HG02610 (cell line): ENCODE data around the gene CCDC172.

Source experiments
- ATAC-seq: cut with Tn5 transposase; IDR thresholded peaks from one replicate; pipeline ENCODE4 v1.9.1; 2021; ENCODE audit warnings: mild to moderate bottlenecking, moderate library complexity; ENCODE audit not compliant: unreplicated experiment

CCDC172 gene, protein sequence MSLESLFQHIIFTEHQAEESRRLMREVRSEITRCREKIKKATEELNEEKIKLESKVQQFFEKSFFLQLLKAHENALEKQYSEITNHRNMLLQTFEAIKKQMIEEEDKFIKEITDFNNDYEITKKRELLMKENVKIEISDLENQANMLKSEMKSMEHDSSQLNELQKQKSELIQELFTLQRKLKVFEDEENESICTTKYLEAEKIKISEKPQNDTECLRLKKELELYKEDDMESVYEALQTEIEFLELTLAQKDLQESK

DNA sequence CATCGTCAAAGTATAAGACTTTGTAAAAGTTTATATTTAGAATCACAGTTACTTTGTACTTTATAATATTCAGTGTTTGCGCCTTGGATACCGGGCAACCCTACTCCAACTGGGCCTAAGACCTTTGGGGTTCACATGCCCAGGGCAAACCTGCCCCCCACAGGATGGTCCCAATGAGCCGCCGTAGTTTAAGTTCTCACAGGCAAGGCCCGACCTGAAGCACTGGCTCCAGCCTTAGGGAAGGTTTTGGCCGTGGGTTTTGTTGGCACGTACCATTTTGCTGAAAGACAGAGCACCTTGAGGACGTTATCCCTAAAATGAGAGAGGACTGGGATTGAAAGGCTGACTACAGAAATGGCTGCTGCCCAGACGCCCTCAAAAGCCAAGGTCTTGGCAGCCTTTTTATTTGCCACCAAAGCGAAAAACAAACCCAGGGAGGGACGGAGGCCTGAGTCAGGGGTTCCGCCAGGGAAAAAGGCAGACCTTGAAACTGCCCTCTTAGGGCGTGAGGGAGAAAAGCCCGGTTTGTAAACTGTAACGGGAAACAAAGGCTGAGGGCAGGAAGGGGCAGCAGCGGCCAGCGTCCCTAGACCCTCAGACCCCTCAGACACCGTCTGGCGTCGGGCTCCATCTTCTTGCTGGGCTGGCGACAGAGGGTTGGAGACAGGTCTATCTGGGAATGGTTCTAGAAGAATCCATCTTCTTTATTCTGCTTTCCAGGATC lies at the start of gene CCDC172:
Gene CCDC172, plus strand, starts transcription at position 222 of the 724 bp plus-strand sequence. CDS start 564 bp downstream, outside the sequence.
- ATAC-seq, result no peak

DNA sequence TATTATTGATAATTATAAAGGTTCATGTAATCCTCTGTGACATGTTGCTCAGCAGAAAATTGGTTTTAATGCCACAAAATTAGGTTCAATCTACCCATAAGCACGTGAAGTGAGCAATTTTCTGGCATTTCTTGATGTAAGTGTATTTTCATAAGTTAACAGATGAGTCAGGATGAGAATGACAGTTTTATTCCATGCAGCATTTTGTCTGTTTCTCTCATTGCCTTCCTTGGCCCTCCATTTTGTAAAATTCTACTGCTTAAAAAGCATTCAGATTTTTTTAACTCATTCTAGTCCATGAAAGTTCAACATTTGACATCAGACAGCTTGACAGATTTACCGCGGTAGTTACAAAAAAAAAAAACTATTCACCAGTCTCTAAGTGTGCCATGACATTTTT lies 47.3 kb upstream of the CCDC172 start:
- ATAC-seq, result no peak

DNA sequence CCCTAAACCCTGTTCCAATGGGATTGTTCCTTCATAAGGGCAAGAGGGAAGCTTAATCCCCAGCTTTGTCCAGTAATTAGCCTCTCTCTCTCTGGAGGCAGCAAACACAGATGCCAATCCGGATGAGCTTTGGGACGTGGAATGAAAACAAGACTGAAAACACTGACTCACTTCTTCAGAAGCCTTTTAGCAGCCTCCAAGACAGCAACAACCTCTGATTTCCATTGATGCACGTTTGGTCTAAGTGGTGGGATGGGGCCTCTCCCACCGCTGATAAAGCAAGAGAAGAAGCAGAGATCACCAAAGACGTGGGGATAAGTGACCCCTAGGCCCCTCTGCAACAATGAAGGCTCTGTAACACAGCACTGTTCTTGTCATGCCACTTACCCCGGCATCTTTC lies 45.4 kb upstream of the CCDC172 start:
- ATAC-seq, result no peak

DNA sequence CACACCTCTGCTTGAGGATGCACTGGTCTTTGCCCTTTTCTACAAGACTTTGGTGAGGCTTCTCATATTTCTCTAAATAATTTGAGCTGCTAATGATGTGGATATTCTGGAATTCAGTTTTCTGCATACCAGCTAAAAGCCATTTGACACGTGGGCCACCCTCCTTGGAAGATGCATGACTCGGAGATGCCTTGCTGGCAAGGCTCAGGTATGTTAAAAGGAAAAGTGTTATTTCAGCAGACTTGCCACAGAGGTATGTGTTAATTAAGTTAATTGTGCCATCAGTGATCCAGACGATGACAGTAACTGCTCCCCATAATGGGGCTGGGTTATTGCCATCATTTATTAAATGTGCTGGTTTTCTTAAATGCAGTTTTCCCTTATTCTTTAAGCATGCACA lies 42.5 kb upstream of the CCDC172 start:
- ATAC-seq, result no peak

DNA sequence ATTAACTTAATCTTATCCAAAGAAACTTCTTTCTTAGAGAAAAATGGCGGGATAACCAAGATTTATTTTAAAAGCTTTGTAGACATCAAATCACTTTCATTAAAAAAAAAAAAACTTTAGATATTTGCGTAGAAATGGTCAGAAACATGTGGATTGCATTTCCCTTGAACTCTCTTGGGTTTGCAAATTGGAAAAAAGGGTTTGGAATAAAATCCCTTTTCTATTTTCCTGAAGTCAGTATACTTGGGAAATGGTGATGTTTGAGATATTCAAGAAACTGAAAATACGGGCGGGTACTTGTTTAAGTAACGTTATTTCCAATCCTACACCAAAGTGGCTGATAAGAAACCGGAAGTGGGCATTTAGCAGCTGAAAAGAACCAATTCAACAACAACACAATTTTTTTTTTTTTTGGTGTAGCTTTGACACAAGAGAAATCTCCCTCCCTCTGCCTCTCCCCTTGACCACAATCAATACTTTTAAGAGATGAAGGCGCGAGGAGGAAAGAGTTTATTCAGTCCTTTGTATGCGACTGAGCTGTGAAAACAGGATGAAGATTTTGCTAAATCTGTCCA lies 37.5 kb upstream of the CCDC172 start:
- ATAC-seq, result no peak

DNA sequence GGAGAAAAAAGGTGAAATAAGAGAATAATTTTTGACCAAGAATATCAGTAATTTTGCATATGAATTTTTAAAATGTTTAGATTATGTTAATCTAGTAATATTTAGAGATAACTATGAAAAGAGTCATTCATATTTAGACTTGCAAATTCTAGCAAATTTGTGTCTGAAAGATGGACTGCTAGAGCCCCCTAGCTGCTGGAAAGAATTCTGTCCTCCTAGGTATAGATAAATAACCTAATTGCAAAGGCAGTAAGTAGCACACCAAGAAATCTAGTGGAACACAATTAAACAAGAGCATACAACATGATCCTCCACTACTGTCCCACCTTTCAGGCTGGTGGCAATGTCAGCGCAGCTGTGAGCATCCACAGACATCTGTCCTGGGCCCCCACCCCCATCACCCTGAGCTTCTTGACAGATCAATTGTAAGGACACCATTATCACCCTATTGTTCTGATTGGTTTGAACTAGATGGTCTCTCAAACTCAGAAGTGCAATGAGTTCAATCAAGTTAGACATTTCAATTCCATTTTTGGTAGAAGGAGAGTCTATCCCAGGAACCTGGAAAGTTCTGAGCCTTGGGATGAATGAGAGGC lies 36.2 kb upstream of the CCDC172 start:
- ATAC-seq, result no peak

DNA sequence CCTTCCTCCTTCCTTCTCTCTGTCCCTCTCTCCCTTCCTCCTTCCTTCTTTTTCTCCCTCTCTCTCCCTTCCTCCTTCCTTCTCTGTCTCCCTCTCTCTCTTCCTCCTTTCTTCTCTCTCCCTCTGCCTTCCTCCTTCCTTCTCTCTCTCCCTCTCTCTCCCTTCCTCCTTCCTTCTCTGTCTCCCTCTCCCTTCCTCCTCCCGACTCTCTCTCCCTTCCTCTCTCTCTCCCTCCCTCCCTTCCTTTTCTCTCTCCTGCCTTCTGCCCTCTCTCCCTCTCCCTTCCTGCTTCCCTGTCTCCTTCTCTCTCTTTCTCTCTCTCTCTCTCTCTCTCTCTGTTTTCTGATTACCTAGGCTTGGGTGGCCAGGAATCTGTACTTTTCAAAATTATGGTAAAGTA lies 34.6 kb upstream of the CCDC172 start:
- ATAC-seq, result no peak

DNA sequence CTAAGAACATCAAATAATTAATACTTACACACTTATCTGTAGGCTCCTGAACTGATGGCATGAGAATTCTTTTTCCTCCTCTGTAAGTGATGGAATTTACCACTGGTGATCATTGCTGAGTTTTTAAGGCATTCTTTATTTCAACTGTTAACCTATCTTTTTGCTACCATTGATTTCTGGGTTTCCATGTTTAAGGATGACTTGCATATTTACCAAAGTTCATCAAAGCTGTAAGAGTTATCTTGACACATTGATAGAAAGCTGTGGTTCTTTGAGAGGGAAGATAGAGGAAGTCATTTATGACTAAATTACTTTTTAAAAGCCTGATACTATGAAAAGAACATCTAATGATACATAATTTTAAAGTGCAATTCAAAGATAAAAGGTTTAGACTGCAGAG lies 31.8 kb upstream of the CCDC172 start:
- no peak for ATAC-seq

DNA sequence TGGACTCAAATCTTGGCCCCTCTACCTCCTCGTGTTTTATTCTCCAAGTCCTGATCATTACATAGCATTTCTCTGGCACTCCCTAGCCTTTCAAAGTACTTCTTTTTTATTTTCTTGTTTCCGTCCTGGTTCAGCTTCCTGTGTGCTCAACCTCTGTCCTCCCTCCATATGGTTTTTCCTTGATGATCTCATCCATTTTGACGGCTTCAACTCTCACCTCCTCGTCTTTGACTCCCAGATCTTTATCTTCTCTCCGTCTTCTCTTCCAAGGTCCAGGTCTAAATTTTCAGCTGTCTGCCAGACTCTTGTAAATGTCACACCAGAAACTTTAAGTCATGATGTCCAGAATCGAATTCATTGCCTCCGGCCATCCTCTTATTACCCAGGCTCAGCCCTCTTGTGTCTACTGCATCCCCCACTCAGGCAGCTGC lies 27.9 kb upstream of the CCDC172 start:
- no peak for ATAC-seq

DNA sequence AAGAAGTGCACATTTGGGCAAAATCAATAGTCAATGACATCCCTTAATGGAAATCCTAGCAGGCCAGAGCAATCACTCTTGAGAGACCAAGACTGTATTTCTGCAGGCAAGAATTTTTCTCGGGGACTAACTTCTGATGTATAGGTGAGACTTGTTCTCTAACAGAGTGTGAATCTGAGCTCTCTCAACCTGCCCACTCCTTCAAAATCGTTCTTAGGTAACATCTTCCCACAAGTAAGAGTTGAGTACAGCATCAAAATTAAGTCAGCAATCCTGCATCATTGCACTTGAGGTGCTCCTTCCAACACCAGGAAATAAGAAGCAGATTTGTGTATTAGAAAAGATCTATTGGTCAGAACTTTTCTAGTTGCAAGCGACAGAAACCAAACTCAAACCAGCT lies 25.7 kb upstream of the CCDC172 start:
- ATAC-seq, result no peak

DNA sequence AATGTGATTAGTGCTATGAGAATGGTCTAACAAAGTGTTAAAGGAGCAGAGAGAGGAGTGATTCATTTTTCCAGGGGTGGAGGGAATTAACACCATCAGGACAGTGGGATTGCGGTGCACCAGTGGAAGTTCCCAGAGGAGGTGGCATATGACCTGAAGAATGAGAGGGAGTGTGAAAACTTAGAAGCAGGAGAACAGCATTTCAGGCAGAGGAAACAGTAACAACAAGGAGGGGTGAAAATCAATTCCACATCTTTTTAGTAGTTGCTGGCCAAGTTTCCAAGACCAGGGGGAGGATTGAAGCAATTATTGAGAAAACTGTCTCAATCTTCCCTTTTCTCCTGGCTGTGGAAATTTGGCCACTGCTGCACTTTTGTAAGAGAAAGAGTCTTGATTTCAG lies 23.7 kb upstream of the CCDC172 start:
- no peak for ATAC-seq

DNA sequence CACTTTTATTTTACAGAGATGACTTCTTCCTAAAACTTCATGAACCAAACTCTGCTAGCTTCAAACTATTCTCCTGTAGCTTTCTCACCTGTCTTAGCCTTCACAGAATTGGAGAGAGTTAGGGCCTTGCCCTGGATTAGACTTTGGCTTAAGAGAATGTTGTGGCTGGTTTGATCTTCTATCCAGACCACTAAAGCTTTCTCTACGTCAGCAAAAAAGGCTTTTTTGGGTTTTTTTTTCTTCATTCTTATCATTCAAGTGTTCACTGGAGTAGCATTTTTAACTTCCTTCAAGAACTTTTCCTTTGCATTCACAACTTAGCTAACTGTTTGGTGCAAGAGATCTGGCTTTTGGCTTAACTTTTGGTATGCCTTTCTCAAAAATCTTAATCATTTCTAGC lies 19.3 kb upstream of the CCDC172 start:
- ATAC-seq, result no peak

DNA sequence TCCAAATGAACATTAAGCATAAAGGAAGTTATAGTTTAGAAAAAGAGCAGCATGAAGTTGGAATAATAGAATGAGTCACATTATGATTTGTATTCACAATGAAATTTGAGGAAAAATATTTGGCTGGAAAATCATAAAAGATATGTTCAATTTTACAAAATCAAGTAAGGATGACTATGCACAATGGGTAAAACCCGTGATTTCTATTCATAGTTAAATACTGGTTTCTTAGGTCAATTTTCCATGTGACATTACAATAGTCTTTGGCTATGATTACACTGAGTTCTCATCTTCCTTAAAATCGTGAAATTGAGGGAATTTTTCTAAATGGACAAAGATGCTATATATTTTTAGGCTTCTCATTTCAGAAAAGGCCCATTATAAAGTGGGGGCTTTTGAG lies 17.4 kb upstream of the CCDC172 start:
- ATAC-seq, result no peak

DNA sequence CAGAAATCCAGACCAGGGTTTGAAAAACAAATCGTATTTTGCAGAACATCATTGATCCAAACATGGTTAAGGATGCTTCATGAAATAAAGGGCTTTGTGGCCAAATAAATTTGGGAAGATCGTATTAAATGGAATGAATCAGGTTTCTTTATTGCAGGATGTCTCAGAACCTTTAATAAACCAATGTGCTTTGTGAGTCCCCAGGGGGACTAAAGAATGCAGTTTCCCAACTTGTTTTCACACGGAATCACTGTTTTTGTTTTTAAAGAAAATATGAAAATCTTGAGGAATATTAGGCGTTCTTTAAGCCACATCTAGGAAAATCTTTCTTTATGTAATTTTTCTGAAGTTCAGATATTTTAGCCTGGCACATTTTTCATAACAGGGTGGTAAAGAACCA lies 16.8 kb upstream of the CCDC172 start:
- ATAC-seq, result no peak

DNA sequence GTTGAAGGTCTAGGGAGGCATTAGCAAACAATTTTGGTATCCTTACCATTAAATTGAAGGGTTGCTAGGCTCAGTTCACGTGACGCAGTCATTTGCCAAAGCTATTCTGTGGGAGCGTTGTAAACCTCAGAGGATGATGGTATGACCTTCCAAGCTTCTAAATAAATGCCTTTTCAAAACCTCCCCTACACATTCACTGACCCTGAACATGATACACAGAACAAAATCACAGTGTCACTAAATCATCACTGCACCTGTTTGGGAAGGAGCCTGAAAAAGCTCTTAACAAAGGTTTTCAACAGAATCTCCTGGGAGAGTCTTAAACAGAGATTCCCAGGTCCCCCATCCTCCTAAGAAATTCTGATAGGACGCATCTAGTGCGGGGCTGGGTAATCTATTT lies 13.2 kb upstream of the CCDC172 start:
- ATAC-seq, result no peak

DNA sequence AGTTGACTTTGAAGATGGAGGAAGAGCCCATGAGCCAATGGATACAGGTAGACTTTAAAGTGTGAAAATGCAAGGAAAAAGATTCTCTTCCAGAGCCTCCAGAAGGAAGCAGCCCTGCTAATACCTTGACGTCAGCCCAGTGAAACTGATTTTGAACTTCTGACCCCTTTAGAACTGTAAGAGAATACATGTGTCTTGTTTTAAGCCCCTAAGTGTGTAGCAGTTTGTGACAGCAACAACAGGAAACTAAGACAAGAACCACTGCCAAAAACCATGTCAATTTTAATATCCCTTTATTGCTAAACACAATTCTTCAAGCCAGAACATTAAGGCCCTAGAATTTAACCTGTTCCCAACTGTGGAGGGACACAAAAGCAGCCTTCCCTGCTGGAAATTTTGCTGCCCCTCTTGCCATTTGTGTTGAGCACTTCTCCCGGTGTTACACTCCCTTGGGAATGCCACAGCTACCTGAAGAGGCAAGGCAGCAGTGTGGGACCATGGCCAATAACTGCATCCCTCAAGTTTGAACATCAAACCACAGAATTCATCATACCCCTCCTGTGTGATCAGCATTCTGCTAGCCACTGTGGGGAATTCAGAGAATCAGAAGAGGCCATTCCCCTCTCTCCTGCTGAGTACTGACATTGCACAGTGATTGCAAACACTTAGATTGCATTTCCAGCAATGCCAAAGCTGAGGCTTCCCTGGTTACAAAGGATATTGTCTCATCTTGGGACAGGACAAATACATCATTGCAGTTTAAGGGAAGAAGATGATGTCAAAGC lies 12.3 kb upstream of the CCDC172 start:
- ATAC-seq, result no peak

DNA sequence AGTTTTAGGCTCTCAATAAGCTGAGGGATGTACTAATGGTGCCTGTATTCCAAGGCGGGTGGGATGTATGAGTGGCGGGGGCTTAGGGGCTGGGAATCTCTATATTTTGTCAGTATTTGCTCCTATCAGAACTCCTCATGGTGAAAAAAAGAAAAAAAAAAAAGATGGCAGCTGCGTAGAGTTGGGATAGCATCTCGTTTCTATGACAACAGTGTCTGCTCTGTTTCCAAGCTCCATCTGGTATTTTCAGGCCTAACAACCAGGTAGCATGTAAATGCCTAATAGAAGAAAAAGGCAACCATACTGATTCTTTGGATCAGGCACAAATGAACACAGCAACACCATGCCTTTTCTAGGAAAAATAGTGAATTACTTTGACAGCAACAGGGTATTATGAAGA lies 11.7 kb upstream of the CCDC172 start:
- ATAC-seq, result no peak

DNA sequence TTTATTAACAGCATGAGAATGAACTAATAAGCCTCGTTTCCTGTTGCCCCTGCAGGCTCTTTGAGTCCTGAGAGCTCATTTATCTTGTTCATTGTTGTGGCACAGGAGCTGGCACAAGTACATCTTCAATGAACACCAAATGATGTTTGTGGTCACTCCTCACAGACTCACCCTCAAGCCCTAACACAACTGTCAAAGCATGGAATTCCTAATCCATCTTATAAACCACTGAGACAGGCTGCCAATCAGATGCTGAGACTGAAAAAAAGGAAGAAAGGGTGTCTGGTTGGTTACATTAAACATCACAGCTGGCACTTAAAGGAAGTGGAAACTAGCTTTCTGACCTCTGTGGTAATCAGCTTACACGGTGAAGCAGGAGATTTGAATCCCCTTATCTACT lies 7.7 kb upstream of the CCDC172 start:
- ATAC-seq, result peak; percentile 35

DNA sequence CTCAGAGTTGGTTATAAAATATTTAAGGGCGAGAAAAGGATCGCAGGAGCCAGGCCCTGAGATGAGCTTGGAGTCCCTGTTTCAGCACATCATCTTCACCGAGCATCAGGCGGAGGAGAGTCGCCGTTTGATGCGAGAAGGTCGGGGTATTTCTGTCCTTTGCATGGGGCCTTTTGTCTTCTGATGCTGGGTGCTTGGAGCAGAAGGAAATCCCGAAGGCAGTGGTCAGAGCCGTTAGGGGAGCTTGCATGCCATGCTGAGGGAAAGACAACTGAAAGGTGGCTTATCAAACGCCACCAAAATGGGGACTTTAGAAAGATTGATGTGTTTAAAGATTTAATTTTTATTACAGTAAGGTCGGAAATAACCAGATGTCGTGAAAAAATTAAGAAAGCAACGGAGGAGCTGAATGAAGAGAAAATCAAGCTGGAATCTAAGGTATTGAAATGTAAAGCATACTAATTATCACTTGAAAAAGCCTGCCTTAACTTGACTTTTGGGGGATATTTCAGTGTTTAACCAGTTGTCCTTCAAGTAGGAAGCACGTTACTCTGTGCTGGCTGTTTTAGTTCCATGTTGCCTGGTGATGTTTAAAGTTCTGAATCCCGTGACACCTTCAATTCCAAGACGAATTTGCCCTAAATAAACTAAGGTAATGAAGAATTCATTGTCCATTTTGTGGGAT lies 845 bp downstream of the CCDC172 start:
- no peak for ATAC-seq

DNA sequence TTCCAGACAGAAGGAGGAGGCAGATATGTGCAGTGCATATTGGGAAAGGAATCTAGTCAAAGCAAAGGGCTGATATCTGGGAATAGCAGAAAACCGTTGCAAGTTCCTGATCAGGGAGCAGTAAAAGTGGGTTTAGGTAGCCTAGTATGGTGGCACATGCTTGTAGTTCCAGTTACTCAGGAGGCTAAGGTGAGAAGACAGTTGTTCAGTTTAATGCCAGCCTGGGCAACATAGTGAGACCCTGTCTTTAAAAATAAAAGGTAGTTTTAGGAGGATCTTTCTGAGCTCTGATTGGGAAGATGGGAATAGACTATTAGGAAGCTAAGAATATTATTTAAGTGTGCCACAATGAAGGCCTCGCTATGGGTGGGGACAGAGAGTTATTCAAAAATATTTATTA lies 1.7 kb downstream of the CCDC172 start:
- ATAC-seq, result no peak

DNA sequence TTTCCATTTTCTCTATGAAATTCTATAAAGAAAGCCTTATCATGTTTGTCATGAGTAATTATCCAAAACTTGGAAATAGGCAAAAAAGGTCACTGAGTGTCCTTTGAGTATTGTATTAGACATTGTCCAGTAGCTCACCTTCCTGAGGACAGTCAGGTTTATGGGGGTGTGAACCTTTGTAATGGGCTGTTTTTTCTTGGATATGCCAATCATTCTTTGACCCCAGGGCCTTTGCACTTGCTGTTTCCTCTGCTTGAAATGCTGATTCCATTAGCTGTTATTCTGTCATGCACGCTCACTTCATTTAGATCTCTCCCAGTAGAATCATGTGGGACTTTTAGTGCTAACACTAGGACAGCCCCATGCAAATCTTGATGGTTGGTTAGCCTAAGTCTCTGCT lies 4.9 kb downstream of the CCDC172 start:
- no peak for ATAC-seq
